Cardiac muscle cell (in vitro differentiated cells and primary cell): ENCODE data around the gene CHIC2. TPM values are rescaled to one million over a fixed set of nuclear protein-coding genes. Genes with fewer than 3 reads are reported as not detected.
A peak's percentile ranks its signal among the peaks of the same experiment; 100 is the strongest.

ENCODE experiments used
- DNase-seq, 2 donors: peaks; one replicate each; pipeline versions ENCODE4 v3.0.0 to v3.0.0-alpha.2; 2010 to 2017; ENCODE audit warnings: low read depth in 1 of 2, low spot score in 1 of 2
- H3K27ac ChIP-seq: fragments of 200-600 bp; sonication (generic); 2 replicates; pipeline ENCODE4 v1.5.1; 2016
- H3K27me3 ChIP-seq: fragments of 200-600 bp; sonication (generic); 2 replicates; pipeline ENCODE4 v1.6.0; 2016; ENCODE audit warnings: control low read depth
- H3K36me3 ChIP-seq: fragments of 200-600 bp; sonication (generic); 2 replicates; pipeline ENCODE4 v1.5.1; 2016; ENCODE audit warnings: control low read depth
- H3K4me1 ChIP-seq: fragments of 200-600 bp; sonication (generic); 2 replicates; pipeline ENCODE4 v1.8.1; 2017; ENCODE audit warnings: low read depth, mild to moderate bottlenecking, mixed run types
- H3K4me3 ChIP-seq: fragments of 200-600 bp; sonication (generic); 2 replicates; pipeline ENCODE4 v1.5.1; 2016; ENCODE audit warnings: mild to moderate bottlenecking
- H3K9me3 ChIP-seq: fragments of 200-600 bp; sonication (generic); 2 replicates; pipeline ENCODE4 v1.5.1; 2017; ENCODE audit warnings: low read depth, mild to moderate bottlenecking, control low read depth
- polyA plus RNA-seq: library from polyadenylated mRNA; unstranded; fragments of >200 nt; fragmentation: Nextera tagmentation; extraction: Ambion mirVana; gene quantifications from 2 replicates; pipeline ENCODE4 v1.2.1, GENCODE V29; 2016
- total RNA-seq: library from RNA; depleted of rRNA; stranded (reverse); fragments of >200 nt; gene quantifications from 2 replicates; pipeline ENCODE4 v1.2.3, GENCODE V29; 2016
- TF ChIP-seq, protein P1 (sequence below): IDR thresholded peaks from 2 replicates; pipeline ENCODE4 v1.5.1; 2012; ENCODE audit warnings: low read depth, mild to moderate bottlenecking, low read length

Gene CHIC2
- total and polyA plus RNA-seq, 2 experiments from 2014 or later = 35.4 to 36.5 TPM

DNA sequence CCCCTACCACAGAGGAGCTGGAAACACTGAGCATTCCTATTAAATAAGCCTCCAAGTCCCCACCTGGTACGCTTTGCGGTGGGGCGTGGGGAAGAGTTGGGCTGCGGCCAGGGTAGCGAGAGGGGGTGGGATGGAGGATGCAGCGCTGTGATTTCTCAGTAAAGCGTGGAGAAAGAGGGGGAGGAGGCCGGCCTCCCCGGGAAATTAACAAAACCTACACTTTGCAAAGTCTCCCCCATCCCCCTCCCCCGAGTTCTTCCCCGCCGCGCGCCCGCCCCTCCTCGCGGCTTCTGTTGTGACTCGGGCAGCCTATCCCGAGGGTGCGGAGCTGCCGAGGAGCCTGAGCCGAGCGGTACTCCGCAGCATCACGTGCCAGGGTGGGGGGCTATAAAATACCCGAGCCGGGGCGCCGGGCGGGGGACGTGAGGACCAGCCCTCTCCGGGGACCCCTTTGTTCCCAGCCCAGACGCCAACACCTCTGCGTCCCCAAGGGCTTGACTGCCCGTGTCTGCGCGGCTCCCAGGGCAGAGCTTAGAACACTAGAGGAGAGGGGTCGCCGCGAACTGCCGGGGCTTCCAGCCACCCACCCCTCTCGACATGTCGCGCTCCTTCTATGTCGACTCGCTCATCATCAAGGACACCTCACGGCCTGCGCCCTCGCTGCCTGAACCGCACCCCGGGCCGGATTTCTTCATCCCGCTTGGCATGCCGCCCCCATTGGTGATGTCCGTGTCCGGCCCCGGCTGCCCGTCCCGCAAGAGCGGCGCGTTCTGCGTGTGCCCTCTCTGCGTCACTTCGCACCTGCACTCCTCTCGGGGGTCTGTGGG lies 35.6 kb upstream of the CHIC2 start, which contains the start of gene GSX2:
Gene GSX2 (plus strand): TSS at position 416 of the 827 bp plus-strand sequence. CDS start 182 bp downstream, at position 598.
- no peaks in the 10 kb centered on the region for H3K9me3 ChIP-seq
- H3K36me3 ChIP-seq = no peaks in the 10 kb centered on the region
- H3K27ac ChIP-seq = no peak within 1 kb of the TSS
- TF ChIP-seq, protein P1, sequence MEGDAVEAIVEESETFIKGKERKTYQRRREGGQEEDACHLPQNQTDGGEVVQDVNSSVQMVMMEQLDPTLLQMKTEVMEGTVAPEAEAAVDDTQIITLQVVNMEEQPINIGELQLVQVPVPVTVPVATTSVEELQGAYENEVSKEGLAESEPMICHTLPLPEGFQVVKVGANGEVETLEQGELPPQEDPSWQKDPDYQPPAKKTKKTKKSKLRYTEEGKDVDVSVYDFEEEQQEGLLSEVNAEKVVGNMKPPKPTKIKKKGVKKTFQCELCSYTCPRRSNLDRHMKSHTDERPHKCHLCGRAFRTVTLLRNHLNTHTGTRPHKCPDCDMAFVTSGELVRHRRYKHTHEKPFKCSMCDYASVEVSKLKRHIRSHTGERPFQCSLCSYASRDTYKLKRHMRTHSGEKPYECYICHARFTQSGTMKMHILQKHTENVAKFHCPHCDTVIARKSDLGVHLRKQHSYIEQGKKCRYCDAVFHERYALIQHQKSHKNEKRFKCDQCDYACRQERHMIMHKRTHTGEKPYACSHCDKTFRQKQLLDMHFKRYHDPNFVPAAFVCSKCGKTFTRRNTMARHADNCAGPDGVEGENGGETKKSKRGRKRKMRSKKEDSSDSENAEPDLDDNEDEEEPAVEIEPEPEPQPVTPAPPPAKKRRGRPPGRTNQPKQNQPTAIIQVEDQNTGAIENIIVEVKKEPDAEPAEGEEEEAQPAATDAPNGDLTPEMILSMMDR = no peak
- peak within 1 kb of the TSS; percentile 23 for H3K4me3 ChIP-seq
- peaks cover 11% of the 10 kb centered on the region for H3K4me1 ChIP-seq
- DNase-seq = peak in 1 of 2 donors; percentile 40
- H3K27me3 ChIP-seq = peaks cover 100% of the 10 kb centered on the region

DNA sequence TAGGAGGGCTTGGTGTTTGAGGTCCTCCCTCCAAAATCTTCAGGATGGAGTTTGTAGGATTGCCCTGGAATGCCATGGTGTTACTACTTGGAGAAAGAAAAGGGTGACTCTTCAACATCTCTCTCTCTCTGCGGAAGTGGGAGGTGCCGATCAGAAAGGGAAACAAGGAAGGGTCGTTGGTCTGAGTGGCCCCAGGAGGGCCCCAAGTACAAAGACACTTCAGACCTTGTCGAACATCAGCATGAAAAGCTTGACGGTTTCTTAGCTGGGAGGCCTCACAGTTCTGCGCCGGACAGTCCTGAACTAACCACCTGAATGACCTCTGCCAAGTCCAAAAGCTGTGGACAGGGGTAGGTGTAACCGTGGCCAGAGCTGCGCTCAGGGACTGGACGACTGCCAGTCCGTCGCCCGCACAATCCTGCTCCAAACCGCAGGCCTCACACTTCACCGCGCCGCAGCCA lies 34.9 kb upstream of the CHIC2 start:
- H3K27ac ChIP-seq = no peak overlapping the region
- H3K9me3 ChIP-seq = no peaks in the 10 kb centered on the region
- H3K36me3 ChIP-seq = no peaks in the 10 kb centered on the region
- TF ChIP-seq, protein P1 = no peak
- H3K27me3 ChIP-seq = peaks cover 100% of the 10 kb centered on the region
- no peak for DNase-seq
- H3K4me1 ChIP-seq = peaks cover 11% of the 10 kb centered on the region
- H3K4me3 ChIP-seq = peak overlapping the region; percentile 23

DNA sequence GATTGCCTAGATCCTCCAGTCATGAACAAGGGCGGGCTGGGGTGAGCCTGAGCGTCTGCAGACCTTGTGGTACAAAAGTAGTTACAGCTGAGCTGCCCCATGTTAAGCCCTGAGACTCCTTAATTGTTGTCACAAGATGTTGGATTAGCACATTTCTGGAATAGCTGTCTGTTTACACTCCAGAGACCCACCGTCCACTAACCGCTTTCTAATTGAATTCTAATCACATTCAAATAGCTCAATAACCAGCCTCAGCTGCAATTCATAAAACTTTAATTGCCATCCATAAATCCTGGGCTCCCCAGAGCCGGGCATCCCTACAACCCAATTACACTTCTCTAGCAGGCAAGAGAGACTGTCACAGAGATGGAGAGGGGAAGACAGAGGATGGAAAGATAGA lies 34.0 kb upstream of the CHIC2 start:
- Histone ChIP-seq H3K4me1 (peaks cover 6% of the 10 kb centered on the region), H3K36me3 (no peaks in the 10 kb centered on the region), H3K9me3 (no peaks in the 10 kb centered on the region), H3K4me3 (no peak overlapping the region), H3K27me3 (peaks cover 100% of the 10 kb centered on the region), H3K27ac (no peak overlapping the region)
- no peak for DNase-seq
- TF ChIP-seq, protein P1 = no peak

DNA sequence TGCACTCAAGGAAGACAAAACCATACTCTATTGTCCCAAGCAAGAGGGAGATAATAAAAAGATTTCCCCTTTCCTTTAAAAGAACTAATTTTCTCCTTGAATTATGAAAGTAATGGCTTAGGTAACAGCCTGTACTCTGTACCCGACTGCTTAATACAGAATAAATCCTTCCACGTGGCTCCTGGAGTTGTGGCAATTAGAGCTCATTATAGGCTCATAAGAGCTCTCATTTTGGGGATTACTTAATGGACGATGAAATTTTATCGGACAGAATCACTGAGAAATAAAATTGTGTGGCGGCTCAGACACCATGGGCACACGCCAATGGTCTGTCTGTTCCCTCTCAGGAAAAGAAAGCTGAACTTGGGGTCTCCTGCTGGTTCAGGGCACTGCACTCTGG lies 32.7 kb upstream of the CHIC2 start:
- peaks cover 6% of the 10 kb centered on the region for H3K4me1 ChIP-seq
- TF ChIP-seq, protein P1 = no peak
- H3K27ac ChIP-seq = no peak overlapping the region
- no peaks in the 10 kb centered on the region for H3K9me3 ChIP-seq
- H3K4me3 ChIP-seq = no peak overlapping the region
- no peak for DNase-seq
- H3K36me3 ChIP-seq = no peaks in the 10 kb centered on the region
- peaks cover 100% of the 10 kb centered on the region for H3K27me3 ChIP-seq

DNA sequence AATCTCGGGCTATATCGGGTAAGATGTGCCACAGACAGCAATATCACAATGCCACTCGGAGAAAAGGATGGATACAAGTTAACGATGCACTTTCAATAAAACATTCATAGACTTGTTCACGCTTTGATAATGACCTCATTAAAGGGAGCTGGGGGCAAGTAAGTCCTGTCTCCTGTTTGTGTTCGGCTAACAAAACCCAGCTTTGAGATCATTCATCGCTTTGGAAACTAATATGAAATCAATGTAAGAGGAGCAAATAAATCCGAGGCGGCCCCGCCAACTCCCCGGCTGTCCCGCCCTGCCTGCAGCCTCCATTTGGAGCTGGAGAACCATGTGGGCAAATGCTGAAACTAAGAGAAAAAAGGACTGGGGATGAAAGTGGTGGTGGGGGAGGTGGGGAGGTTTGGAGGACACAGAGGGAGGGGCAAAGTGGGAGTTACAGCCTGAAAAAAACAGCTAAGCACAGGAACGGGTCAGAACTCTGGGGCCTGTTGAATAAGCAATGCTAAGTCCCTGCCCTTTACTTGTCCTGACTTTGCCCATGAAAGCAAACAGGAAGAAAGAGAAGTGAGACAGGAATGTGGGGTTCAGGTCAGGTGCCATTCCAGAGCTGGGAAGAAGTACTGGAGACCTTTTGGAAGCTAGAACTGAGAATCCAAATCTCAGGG lies 32.0 kb upstream of the CHIC2 start:
- peaks cover 6% of the 10 kb centered on the region for H3K4me1 ChIP-seq
- peaks cover 97% of the 10 kb centered on the region for H3K27me3 ChIP-seq
- TF ChIP-seq, protein P1 = no peak
- no peak overlapping the region for H3K27ac ChIP-seq
- H3K4me3 ChIP-seq = no peak overlapping the region
- H3K36me3 ChIP-seq = no peaks in the 10 kb centered on the region
- H3K9me3 ChIP-seq = no peaks in the 10 kb centered on the region
- no peak for DNase-seq
